ENCODE results near the gene KLK11.

Gene KLK11

DNA sequence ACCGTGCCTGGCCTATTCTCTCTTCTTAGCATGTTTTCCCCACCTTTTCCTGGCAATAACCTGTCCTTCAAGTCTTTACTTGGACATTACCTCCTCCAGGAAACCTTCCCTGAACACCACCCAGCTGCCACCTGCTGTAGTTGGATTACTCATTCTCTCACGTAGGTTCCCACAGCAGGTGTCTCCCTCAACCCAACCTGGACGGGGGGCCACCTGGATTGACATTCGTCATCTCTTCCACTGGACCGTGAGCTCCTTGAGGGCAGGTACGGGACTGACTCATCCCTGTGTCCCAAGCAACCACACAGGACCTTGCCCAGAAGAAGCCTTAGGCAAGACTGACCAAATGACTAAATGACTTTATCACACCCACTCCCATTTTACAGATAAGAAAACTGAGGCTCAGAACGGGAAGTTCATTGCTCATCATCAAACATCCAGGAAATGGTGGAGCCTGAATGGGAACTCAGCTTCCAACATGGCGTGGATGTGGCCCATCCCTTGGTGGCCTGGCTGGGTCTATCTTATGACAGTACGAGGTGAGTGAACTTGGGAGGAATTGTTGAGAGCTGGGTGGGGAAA is 53.5 kb downstream of the KLK11 start:
- DNase-seq (ENCODE audit: low spot score), result no peak
- in situ Hi-C loops (cut with MboI; ENCODE audit: low sequenced_read_pairs, unreplicated experiment), result no loop called here
- TF ChIP-seq, protein P1, sequence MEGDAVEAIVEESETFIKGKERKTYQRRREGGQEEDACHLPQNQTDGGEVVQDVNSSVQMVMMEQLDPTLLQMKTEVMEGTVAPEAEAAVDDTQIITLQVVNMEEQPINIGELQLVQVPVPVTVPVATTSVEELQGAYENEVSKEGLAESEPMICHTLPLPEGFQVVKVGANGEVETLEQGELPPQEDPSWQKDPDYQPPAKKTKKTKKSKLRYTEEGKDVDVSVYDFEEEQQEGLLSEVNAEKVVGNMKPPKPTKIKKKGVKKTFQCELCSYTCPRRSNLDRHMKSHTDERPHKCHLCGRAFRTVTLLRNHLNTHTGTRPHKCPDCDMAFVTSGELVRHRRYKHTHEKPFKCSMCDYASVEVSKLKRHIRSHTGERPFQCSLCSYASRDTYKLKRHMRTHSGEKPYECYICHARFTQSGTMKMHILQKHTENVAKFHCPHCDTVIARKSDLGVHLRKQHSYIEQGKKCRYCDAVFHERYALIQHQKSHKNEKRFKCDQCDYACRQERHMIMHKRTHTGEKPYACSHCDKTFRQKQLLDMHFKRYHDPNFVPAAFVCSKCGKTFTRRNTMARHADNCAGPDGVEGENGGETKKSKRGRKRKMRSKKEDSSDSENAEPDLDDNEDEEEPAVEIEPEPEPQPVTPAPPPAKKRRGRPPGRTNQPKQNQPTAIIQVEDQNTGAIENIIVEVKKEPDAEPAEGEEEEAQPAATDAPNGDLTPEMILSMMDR (IDR thresholded peaks at IDR 0.05; ENCODE audit: borderline replicate concordance, control extremely low read depth, extremely low read depth, insufficient read depth, missing control alignments), result no peak

Measured in GM13976 (cell line).